Lung (tissue), 12 donors: ENCODE data around the gene RAB37. TPM values are rescaled to one million over a fixed set of nuclear protein-coding genes. Genes with fewer than 3 reads are reported as not detected.
A peak's percentile ranks its signal among the peaks of the same experiment; 100 is the strongest.

Source experiments
- ATAC-seq: fragments of 200-7000 bp; cut with Tn5 transposase; one replicate; pipeline ENCODE4 v1.9.1; 2020; ENCODE audit warnings: moderate number of reproducible peaks; ENCODE audit not compliant: insufficient read depth, low FRiP score
- DNase-seq, 3 donors: peaks; one replicate each; pipeline ENCODE4 v3.0.0-alpha.2; 2013 to 2017
- H3K27ac ChIP-seq, 2 donors: one replicate each; pipeline ENCODE4 v1.5.1; 2013; ENCODE audit warnings: mild to moderate bottlenecking in 2 of 2, moderate library complexity in 2 of 2, control low read depth in 1 of 2, inconsistent platforms in 1 of 2, low read depth in 1 of 2, low read length in 1 of 2
- H3K27me3 ChIP-seq, 3 donors: one replicate each; pipeline ENCODE4 v1.5.1; 2013; ENCODE audit warnings: low read length in 2 of 3; ENCODE audit not compliant: control insufficient read depth in 3 of 3, insufficient read depth in 3 of 3
- H3K36me3 ChIP-seq, 4 donors: one replicate each; pipeline ENCODE4 v1.5.1; 2013; ENCODE audit warnings: low read length in 4 of 4, mild to moderate bottlenecking in 1 of 4, moderate library complexity in 1 of 4; ENCODE audit not compliant: control insufficient read depth in 4 of 4, insufficient read depth in 4 of 4
- H3K4me1 ChIP-seq, 5 donors: one replicate each; pipeline ENCODE4 v1.5.1; 2013; ENCODE audit warnings: low read length in 5 of 5, mild to moderate bottlenecking in 2 of 5, moderate library complexity in 1 of 5; ENCODE audit not compliant: control insufficient read depth in 5 of 5, insufficient read depth in 5 of 5
- H3K4me3 ChIP-seq: one replicate; pipeline ENCODE4 v1.5.1; 2013; ENCODE audit warnings: mild to moderate bottlenecking, control low read depth, moderate library complexity
- H3K9ac ChIP-seq, 2 donors: one replicate each; pipeline ENCODE4 v1.5.1; 2013; ENCODE audit warnings: low read length in 2 of 2, control low read depth in 1 of 2; ENCODE audit not compliant: insufficient read depth in 1 of 2
- H3K9me3 ChIP-seq, 4 donors: one replicate each; pipeline ENCODE4 v1.5.1; 2013; ENCODE audit warnings: low read length in 3 of 4, mild to moderate bottlenecking in 1 of 4, moderate library complexity in 1 of 4; ENCODE audit not compliant: control insufficient read depth in 4 of 4, insufficient read depth in 3 of 4
- CTCF ChIP-seq: IDR thresholded peaks from 2 replicates; pipeline ENCODE4 v1.5.1; 2012; ENCODE audit warnings: mild to moderate bottlenecking; ENCODE audit errors: control extremely low read depth, extremely low read depth
- WGBS, 2 donors: extraction: QIAGEN DNeasy Blood & Tissue Kit; methylation state at CpG; one replicate each; pipeline ENCODE4 v1.1.7; 2013; 5-methylcytosine and 5-hydroxymethylcytosine counted together
- polyA plus RNA-seq, 2 donors: library from polyadenylated mRNA; stranded (reverse); fragments of 200-250 nt; gene quantifications; one replicate each; pipeline ENCODE4 v1.2.1, GENCODE V29; 2013
- total RNA-seq, 2 donors: library from RNA; depleted of rRNA in 1 of 2; stranded (reverse); fragments of >200 nt in 1 of 2; gene quantifications; one replicate each; pipeline ENCODE4 v1.2.1, GENCODE V29; 2014 to 2021
- donor health status: control.
- donor health status: control.
- donor health status: Bipolar disorder and iron deficiency.
- donor health status: healthy.
- donor health status: DM: yes; HTN: yes; CAD: no.

RAB37 gene
- total and polyA plus RNA-seq, 4 donors, result 3.2 to 7.3 (median 5.9) TPM

GRCh38 chr17:74737299-74738050 lies 419 bp downstream of the RAB37 start:
- peaks cover 0 to 26% (median 3%) of the 10 kb centered on the region in 3 donors for H3K27me3 ChIP-seq
- peaks cover 0 to 42% (median 8%) of the 10 kb centered on the region in 5 donors for H3K4me1 ChIP-seq

GRCh38 chr17:74738051-74738996 lies 1.3 kb downstream of the RAB37 start:
- Histone ChIP-seq H3K4me1 (peaks cover 0 to 42% (median 8%) of the 10 kb centered on the region in 5 donors), H3K36me3 (no peaks in the 10 kb centered on the region), H3K9me3 (no peaks in the 10 kb centered on the region), H3K27ac (peak overlapping the region in 1 of 2 donors; percentile 5), H3K27me3 (peaks cover 0 to 26% (median 3%) of the 10 kb centered on the region in 3 donors), H3K4me3 (no peak overlapping the region), H3K9ac (no peak overlapping the region)
- TF ChIP-seq CTCF, result no peak
- WGBS, 2 donors, result 19 to 29% methylated on average over 16 of the region's 16 CpGs
- ATAC-seq (peak; percentile 39), DNase-seq (peak; percentile 92 to 96 (median 93))

More at GRCh38 chr17:74737299-74738050, 419 bp downstream of the RAB37 start:
- Histone ChIP-seq H3K27ac (peak overlapping the region in 1 of 2 donors; percentile 5), H3K9me3 (no peaks in the 10 kb centered on the region), H3K9ac (no peak overlapping the region), H3K36me3 (no peaks in the 10 kb centered on the region), H3K4me3 (no peak overlapping the region)
- DNase-seq (peak; percentile 67 to 76 (median 68)), ATAC-seq (no peak)
- peak; percentile 15 for TF ChIP-seq CTCF
- WGBS, 2 donors, result 1 to 3% methylated on average over 38 of the region's 38 CpGs

- H3K27me3 ChIP-seq, result peaks cover 0 to 24% (median 3%) of the 10 kb centered on the region in 3 donors
These were observed 2.3 kb downstream of the RAB37 start for GRCh38 chr17:74739227-74739831.

More at GRCh38 chr17:74739227-74739831, 2.3 kb downstream of the RAB37 start:
- ATAC-seq, result no peak
- peaks cover 0 to 42% (median 8%) of the 10 kb centered on the region in 5 donors for H3K4me1 ChIP-seq
- no peaks in the 10 kb centered on the region for H3K9me3 ChIP-seq
- no peak overlapping the region for H3K27ac ChIP-seq
- no peaks in the 10 kb centered on the region for H3K36me3 ChIP-seq
- DNase-seq, result no peak
- no peak for TF ChIP-seq CTCF
- no peak overlapping the region for H3K9ac ChIP-seq
- 57 to 67% methylated on average over 12 of the region's 12 CpGs for WGBS, 2 donors
- no peak overlapping the region for H3K4me3 ChIP-seq
